ENCODE measurements around the gene THADA.

GRCh38 chr2:43475137-43475846, 120.5 kb downstream of the THADA start:
- no peak for TF ChIP-seq FOXK2 (IDR thresholded peaks at IDR 0.05)
- no peak for TF ChIP-seq BHLHE40 (IDR thresholded peaks at IDR 0.05; ENCODE audit: borderline replicate concordance)
- no peak for TF ChIP-seq SUZ12 (IDR thresholded peaks at IDR 0.05)
- no peak for TF ChIP-seq ELF4 (IDR thresholded peaks at IDR 0.05)
